HG03469 (cell line): ENCODE results near the gene RPS15.
"Not testable (repeated sequence)": the region's sequence is repeated elsewhere in the genome, so short reads cannot be mapped to it uniquely, and the experiment has no call there.

Source experiments
- ATAC-seq: cut with Tn5 transposase; IDR thresholded peaks from one replicate; pipeline ENCODE4 v1.9.1; 2021; ENCODE audit warnings: mild to moderate bottlenecking, moderate library complexity, moderate number of reproducible peaks; ENCODE audit not compliant: unreplicated experiment

The RPS15 gene

GRCh38 chr19:1467215-1467489 lies 29.0 kb downstream of the RPS15 start:
- ATAC-seq: no peak

DNA sequence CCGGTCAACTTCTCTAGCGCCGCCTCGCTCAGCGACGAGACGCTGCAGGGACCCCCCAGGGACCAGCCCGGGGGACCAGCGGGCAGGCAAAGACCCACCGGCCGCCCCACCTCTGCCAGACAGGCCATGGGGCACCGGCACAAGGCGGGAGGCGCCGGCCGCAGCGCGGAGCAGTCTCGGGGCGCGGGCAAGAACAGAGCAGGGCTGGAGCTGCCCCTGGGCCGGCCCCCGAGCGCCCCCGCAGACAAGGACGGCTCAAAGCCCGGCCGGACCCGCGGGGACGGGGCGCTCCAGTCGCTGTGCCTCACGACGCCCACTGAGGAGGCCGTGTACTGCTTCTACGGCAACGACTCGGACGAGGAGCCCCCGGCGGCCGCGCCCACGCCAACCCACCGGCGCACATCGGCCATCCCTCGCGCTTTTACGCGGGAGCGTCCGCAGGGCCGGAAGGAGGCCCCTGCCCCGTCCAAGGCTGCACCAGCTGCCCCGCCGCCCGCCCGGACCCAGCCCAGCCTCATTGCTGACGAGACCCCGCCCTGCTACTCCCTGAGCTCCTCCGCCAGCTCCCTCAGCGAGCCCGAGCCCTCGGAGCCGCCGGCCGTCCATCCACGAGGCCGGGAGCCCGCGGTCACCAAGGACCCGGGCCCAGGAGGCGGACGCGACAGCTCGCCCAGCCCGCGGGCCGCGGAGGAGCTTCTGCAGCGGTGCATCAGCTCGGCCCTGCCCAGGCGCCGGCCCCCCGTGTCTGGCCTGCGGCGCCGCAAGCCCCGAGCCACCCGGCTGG lies 29.5 kb downstream of the RPS15 start:
- no peak for ATAC-seq

GRCh38 chr19:1468274-1468820 lies 30.2 kb downstream of the RPS15 start:
- ATAC-seq: no peak

DNA sequence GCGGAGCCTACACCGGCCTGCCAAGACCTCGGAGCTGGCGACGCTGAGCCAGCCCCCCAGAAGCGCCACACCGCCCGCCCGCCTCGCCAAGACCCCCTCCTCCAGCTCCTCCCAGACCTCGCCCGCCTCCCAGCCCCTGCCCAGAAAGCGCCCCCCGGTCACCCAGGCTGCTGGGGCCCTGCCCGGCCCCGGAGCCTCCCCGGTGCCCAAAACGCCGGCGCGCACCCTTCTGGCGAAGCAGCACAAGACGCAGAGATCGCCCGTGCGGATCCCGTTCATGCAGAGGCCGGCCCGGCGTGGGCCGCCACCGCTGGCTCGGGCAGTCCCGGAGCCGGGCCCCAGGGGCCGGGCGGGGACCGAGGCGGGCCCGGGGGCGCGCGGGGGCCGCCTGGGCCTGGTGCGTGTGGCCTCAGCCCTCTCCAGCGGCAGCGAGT lies 30.6 kb downstream of the RPS15 start:
- no peak for ATAC-seq

- ATAC-seq: no peak
Measured at GRCh38 chr19:1469255-1470054, 31.3 kb downstream of the RPS15 start.

DNA sequence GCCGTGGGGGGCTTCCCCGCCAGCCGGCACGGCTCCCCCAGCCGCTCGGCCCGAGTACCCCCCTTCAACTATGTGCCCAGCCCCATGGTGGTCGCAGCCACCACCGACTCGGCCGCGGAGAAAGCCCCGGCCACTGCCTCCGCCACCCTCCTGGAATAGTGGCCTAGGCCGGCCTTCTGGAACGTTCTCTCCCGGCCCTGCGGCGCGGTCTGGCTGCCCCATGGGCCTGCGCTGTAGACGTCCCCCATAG lies 31.8 kb downstream of the RPS15 start:
- ATAC-seq: no peak

DNA sequence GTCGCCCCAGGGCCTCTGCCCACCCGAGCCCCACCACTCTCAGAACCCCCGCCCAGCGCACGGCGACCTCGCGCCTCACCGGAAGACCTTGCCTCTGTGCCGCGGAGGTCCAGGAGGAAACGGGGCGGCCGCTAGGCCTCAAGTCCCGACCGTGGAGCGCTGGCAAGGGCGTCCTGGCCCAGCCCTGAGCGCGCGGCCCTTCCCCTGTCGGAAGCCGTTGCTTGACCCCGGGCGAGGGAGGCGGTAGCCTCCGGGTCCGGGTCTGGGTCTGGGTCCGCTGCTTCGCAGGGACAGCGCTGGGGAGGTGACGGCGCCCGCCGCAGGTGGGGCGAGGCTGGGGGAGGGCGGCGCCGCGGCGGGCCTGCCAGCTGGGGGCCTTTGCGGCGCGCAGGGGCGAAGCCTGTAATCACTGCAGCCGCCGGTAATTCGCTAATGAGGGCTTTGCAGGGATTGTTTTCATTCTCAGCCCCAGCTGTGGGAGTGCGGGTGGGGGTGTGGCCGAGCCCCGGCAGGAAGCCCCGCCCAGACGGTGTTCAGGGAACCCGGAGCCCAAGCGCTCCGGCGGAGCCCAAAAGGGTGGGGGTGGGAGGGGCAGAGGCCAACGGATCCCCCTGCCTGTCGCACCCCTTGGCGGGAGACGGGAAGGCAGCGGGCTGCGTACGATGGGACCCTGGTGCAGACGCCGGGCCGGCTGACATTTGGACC lies 32.3 kb downstream of the RPS15 start:
- ATAC-seq: no peak

GRCh38 chr19:1471010-1471514 lies 32.9 kb downstream of the RPS15 start:
- no peak for ATAC-seq

DNA sequence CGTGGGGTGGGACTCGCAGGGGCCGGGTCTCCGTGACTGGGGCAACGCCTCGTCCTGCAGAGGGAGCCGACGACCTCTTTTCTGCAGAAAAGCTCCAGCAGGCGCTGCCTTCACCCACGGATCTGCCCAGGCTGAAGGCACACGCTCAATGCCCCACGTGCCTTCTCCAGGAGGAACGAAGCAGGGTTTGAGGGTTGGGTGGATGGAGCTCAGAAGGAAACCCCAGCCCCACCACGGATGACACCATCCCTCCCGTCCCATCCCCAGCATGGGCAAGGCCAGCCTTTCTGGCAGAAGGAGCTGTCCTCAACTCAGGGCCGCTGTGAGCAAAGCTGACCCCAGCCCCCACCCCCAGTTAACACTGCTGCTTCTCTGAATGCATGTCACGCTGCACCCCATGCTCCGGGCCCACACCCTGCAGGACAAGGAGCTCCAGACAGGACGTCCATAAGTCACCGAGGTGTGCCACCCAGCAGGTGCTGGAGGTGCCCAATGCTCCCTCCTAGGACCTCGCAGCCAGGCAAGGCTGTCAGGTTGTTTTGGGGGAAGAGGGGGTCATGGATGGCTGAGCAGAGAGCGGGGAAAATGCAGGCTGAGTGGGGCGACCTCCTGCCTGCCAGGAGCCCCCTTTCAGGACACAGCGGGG lies 33.4 kb downstream of the RPS15 start:
- ATAC-seq: no peak

DNA sequence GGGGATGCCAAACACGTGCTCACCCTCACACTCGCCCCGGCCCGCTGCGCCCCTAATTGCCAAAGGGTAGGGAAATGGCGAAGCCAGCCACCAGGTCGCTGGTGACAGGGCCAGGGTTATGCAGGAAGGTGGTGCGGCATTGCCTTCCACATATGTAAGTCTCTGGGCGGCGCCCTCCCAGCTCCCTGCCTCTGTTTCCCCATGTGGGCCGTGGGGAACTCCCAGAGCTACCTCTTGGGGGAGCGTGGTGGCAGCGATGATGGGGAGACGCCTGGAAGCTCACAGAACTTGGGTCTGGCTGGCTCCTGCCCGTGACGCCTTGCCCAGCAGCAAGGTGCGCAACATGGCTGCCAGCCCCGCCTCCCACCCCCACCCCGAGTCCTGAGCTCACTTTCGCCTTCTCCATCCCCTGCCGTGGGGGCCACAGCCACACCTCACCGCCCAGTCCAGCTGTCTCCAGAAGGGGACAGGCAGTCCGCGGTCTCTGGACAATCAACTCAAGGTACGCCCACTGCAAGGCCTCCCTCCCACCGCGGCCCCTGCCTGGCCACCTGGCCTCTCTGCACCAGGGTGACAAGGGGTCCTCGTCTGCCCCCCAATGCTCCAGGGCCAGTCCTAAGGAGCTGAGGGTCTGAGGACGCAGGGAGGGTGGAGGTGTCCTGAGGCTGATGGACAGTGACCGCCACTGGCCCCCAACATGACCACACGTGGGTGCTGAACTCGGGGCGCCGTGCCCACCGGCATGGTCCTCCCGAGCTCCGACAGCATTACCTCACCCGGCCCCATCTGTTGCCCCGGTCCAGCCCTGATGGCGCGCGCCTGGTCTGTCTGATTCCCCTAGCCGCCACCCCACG lies 34.3 kb downstream of the RPS15 start:
- ATAC-seq: no peak

GRCh38 chr19:1473085-1473851 lies 35.1 kb downstream of the RPS15 start:
- ATAC-seq: no peak

DNA sequence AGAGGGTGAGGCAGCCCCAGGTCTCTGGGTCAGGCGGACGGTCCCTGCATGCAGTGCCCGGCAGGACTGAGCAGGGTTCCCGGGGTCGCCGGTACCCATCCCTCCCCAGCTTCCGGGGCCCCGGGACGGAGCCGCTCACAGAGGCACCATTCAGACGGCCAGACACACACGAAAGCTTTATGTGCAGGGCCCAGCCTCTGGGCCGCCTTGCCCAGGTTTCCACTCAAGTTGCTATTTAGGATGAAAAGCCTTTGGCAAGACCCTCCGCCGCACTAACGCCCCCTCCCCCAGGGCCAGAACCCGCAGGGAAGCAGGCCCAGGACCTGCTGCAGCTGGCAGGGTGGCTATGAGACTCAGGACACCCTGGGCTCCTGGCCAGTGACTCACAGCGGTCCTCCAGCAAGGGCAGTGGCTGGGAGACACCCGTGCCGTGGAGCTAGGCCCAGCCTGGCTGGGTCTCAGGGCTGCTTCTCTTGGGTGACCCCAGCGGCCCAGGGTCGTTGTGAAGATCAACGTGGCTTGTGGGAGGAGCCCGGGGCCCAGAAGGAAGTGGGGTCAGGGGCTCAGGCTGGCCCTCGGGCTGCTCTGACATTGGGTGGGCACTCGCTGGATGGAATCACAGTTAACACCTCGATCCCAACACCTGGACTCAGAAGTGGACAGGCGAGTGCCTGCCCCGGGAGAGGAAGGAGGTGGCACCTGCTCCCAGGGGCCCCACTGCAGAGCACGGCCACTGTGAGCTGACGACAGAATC lies 36.0 kb downstream of the RPS15 start:
- no peak for ATAC-seq

- ATAC-seq: no peak
Measured at GRCh38 chr19:1474765-1475351, 36.7 kb downstream of the RPS15 start.

- no peak for ATAC-seq
Measured at GRCh38 chr19:1475751-1476437, 37.7 kb downstream of the RPS15 start.

- not testable (repeated sequence) for ATAC-seq
Measured at GRCh38 chr19:1477056-1477455, 38.9 kb downstream of the RPS15 start.

DNA sequence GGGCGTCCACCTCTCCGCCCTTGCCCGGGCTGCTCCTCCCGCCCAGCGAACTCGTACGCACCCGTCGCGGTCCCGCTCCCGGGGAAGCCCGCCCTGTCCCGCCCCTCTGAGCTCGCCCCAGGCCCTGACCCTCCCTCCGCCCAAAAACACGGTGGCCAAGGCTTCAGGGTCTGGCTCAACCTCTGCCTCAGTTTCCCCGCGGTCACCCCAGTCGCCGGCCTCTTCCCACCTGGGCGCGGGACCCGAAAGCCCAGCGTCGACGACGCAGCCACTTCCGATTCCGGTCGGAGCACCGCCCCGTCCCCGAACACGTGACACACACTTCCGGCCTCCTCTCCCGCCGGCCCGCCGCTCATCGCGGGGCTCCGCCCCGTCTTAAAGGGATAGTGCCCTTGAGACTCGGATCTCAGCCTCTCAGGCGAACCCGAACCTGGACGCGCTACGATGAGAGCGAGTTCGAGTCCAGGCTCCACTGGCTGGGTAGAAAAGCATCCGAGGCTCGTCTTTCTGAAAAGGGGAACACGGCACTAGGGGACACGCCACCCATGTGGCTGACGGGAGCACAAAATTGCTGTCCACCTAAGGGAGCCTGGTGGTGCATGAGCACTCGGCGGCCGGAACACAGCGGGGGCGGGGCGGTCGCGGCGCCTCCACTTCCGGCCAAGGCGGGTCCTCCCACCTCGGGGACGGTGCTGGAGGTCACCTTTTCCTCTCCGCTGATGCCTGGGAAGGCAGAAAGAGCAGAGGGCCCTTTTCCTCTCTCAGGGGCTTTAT lies 40.9 kb downstream of the RPS15 start, which contains the start of gene C19orf25:
C19orf25 (minus strand) TSS at position 282 of the 774 bp plus-strand sequence. CDS start 312 bp downstream, outside the sequence.
- no peak for ATAC-seq
